Caco-2 (cell line): ENCODE measurements around the gene ZNF629. TPM values are rescaled to one million over a fixed set of nuclear protein-coding genes. Genes with fewer than 3 reads are reported as not detected.

ENCODE experiments used
- BruUV-seq: library from RNA; stranded (reverse); fragments of 400-500 nt; replicated peaks from 2 replicates; lab custom pipeline; 2021; lab: Mats Ljungman, UMichigan
- CTCF ChIA-PET: fragments of 300-600 bp; sonication (Branson Sonifier 250); formaldehyde crosslinking; loops from one replicate; lab custom pipeline; 2022; ENCODE audit warnings: antibody characterized with exemption; lab: Charles Lee
- POLR2A ChIA-PET: fragments of 300-600 bp; sonication (Branson Sonifier 250); formaldehyde crosslinking; loops from one replicate; lab custom pipeline; 2022; ENCODE audit warnings: antibody characterized with exemption; lab: Charles Lee
- DNase-seq, 2 experiments: peaks; one replicate each; pipeline versions ENCODE4 v3.0.0 to v3.0.0-alpha.2; 2020 to 2022
- H3K27me3 ChIP-seq: replicated peaks from 2 replicates; pipeline ENCODE4 v1.6.0; 2011; ENCODE audit warnings: low read length; ENCODE audit not compliant: control insufficient read depth, insufficient read depth
- H3K36me3 ChIP-seq: 2 replicates; pipeline ENCODE4 v1.5.1; 2011; ENCODE audit warnings: low read length; ENCODE audit not compliant: control insufficient read depth, insufficient read depth
- H3K4me1 ChIP-seq: fragments of 250-450 bp; sonication (Bioruptor Pico); 2 replicates; pipeline ENCODE4 v1.5.1; 2020; ENCODE audit warnings: mild to moderate bottlenecking
- H3K4me3 ChIP-seq: 2 replicates; pipeline ENCODE4 v1.5.1; 2011; ENCODE audit warnings: low read depth, mild to moderate bottlenecking, control low read depth, low read length
- H3K9me3 ChIP-seq: fragments of 250-450 bp; sonication (Bioruptor Pico); 2 replicates; pipeline ENCODE4 v1.5.1; 2020; ENCODE audit warnings: mild to moderate bottlenecking, moderate library complexity
- H3K27ac Mint-ChIP-seq: one replicate; pipeline ENCODE4 v1.8.0; 2022; ENCODE audit warnings: mixed read lengths; ENCODE audit not compliant: unreplicated experiment
- H3K27me3 Mint-ChIP-seq: one replicate; pipeline ENCODE4 v1.8.0; 2022; ENCODE audit warnings: mixed read lengths; ENCODE audit not compliant: insufficient read depth, unreplicated experiment
- H3K36me3 Mint-ChIP-seq: one replicate; pipeline ENCODE4 v1.8.0; 2022; ENCODE audit warnings: mild to moderate bottlenecking, mixed read lengths; ENCODE audit not compliant: insufficient read depth, unreplicated experiment
- H3K4me1 Mint-ChIP-seq: one replicate; pipeline ENCODE4 v1.8.0; 2022; ENCODE audit warnings: low read depth, mixed read lengths; ENCODE audit not compliant: unreplicated experiment
- H3K4me3 Mint-ChIP-seq: one replicate; pipeline ENCODE4 v1.8.0; 2022; ENCODE audit warnings: mild to moderate bottlenecking, moderate library complexity, mixed read lengths; ENCODE audit not compliant: unreplicated experiment
- H3K9me3 Mint-ChIP-seq: one replicate; pipeline ENCODE4 v1.8.0; 2022; ENCODE audit warnings: mixed read lengths; ENCODE audit not compliant: unreplicated experiment
- CTCF ChIP-seq, 2 experiments: fragments of 200-600 bp in 1 of 2; IDR thresholded peaks; 1 replicate in 1 of 2; 2 replicates in 1 of 2; pipeline versions ENCODE4 v1.5.1 to v1.8.0; 2011 to 2022; ENCODE audit warnings: antibody characterized with exemption in 1 of 2, control low read depth in 1 of 2, inconsistent platforms in 1 of 2, low read depth in 1 of 2, low read length in 1 of 2, mild to moderate bottlenecking in 1 of 2, moderate library complexity in 1 of 2; ENCODE audit not compliant: insufficient read depth in 1 of 2, severe bottlenecking in 1 of 2, unreplicated experiment in 1 of 2
- intact Hi-C: fragments of 100-400 bp; cut with micrococcal nuclease; formaldehyde crosslinking; loops from one replicate; pipeline ENCODE4 v1.10.0; 2022; ENCODE audit not compliant: unreplicated experiment
- total RNA-seq: library from RNA; stranded (reverse); gene quantifications from 2 replicates; pipeline ENCODE4 v1.2.3, GENCODE V29; 2022

The ZNF629 gene
- total RNA-seq, 1 experiment from 2014 or later: 20.6 TPM

DNA sequence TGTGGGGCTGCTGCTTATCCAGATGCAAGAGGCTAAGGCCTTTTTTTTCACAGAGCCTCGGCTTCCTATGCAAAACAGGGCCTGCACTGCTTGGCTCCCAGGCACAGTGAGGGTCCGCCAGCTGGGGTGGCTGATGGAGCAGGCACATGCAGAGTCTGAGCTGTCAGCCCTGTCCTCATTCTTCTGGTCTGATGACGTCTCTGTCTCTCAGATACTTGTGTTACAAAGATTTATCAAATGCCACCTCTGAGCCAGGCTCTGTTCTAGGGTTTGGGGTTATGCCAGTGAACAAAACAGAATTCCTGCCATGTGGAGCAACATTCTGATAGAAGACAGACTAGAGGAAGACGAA is 20.1 kb downstream of the ZNF629 start:
- Mint-ChIP-seq H3K36me3 (peaks cover 74% of the 10 kb centered on the region), H3K9me3 (no peaks in the 10 kb centered on the region), H3K4me3 (no peak overlapping the region), H3K27me3 (no peaks in the 10 kb centered on the region), H3K4me1 (no peaks in the 10 kb centered on the region), H3K27ac (no peak overlapping the region)
- no peak for TF ChIP-seq CTCF (IDR thresholded peaks at IDR 0.05; ENCODE audit: insufficient read depth in 1 of 2, low read depth in 1 of 2, low read length in 1 of 2, severe bottlenecking in 1 of 2, unreplicated experiment in 1 of 2)
- Histone ChIP-seq H3K36me3 (peaks cover 17% of the 10 kb centered on the region), H3K9me3 (no peaks in the 10 kb centered on the region), H3K27me3 (no peaks in the 10 kb centered on the region), H3K4me3 (no peak overlapping the region), H3K4me1 (0 out of 2 replicates have a peak, but pooled peaks cover 8% of the 10 kb centered on the region)
- ChIA-PET POLR2A (interaction anchor here (0.5 kb wide), 1 partner anchor 145 kb away, joined by 4 read pairs; no protein-coding TSS in a partner anchor), CTCF (no interaction called here)
- no TSS peak for BruUV-seq
- no peak for DNase-seq
- intact Hi-C loops: no loop called here

DNA sequence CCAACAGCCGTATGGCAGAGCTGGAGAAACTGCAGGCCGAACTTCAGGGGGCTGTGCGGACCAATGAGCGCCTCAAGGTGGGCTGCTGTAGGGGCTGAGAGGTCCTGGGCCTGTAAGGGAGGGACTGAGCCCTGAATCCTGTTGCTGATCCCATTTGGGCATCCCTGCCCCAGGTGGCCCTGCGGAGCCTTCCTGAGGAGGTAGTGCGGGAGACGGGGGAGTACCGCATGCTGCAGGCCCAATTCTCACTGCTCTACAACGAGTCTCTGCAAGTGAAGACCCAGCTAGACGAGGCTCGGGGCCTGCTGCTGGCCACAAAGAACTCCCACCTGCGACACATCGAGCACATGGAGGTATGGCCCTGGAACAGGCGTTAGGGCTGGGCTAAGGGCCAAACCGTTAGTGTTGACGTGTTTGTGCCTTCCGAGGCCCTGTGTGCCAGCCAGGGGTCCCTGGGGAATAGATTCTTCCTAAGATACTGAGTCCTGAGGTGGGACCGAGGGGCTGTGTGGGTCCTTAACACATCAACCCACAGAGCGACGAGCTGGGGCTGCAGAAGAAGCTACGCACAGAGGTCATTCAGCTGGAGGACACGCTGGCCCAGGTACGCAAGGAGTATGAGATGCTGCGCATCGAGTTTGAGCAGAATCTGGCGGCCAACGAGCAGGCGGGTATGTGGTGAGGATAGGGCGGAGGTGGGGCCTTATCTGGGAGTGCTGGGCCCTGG is 20.6 kb downstream of the ZNF629 start:
- no peaks in the 10 kb centered on the region for H3K9me3 Mint-ChIP-seq
- no peak for DNase-seq
- peaks cover 17% of the 10 kb centered on the region for H3K36me3 ChIP-seq
- H3K27me3 ChIP-seq: no peaks in the 10 kb centered on the region
- POLR2A ChIA-PET: interaction anchor here (0.5 kb wide), 1 partner anchor 146 kb away, joined by 4 read pairs; no protein-coding TSS in a partner anchor
- 0 out of 2 replicates have a peak, but pooled peaks cover 8% of the 10 kb centered on the region for H3K4me1 ChIP-seq
- peaks cover 74% of the 10 kb centered on the region for H3K36me3 Mint-ChIP-seq
- CTCF ChIA-PET: no interaction called here
- no peak overlapping the region for H3K27ac Mint-ChIP-seq
- no peaks in the 10 kb centered on the region for H3K4me1 Mint-ChIP-seq
- intact Hi-C loops: no loop called here
- TF ChIP-seq CTCF (IDR thresholded peaks at IDR 0.05; ENCODE audit: insufficient read depth in 1 of 2, low read depth in 1 of 2, low read length in 1 of 2, severe bottlenecking in 1 of 2, unreplicated experiment in 1 of 2): no peak
- no peaks in the 10 kb centered on the region for H3K9me3 ChIP-seq
- H3K4me3 ChIP-seq: no peak overlapping the region
- H3K27me3 Mint-ChIP-seq: no peaks in the 10 kb centered on the region
- H3K4me3 Mint-ChIP-seq: no peak overlapping the region
- no TSS peak for BruUV-seq

DNA sequence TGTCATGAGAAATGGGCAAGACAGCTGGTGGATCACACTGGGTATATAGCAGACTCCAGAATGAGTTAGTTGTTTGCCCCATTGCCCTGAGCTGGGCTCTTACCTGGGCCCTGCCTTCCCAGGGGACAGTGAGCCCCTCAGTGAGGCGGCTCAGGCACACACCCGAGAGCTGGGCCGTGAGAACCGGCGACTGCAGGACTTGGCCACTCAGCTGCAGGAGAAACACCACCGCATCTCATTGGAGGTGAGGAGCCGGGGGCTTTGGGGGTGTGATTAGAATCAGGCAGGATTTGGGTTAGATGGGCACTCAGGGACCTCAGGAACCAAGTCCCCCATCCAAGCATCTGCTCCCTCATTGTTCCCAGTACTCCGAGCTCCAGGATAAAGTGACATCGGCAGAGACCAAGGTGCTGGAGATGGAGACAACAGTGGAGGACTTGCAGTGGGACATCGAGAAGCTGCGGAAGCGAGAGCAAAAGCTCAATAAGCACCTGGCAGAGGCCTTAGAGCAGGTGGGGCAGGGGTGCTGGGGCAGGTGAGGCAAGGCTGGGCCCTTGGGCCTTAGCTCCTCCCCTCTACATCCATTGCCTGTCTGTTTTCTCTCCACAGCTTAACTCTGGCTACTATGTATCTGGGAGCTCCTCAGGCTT is 22.1 kb downstream of the ZNF629 start:
- Mint-ChIP-seq H3K4me1 (peaks cover 4% of the 10 kb centered on the region), H3K4me3 (no peak overlapping the region), H3K9me3 (no peaks in the 10 kb centered on the region), H3K27ac (no peak overlapping the region), H3K36me3 (peaks cover 72% of the 10 kb centered on the region), H3K27me3 (no peaks in the 10 kb centered on the region)
- H3K9me3 ChIP-seq: no peaks in the 10 kb centered on the region
- CTCF ChIA-PET: no interaction called here
- no peaks in the 10 kb centered on the region for H3K27me3 ChIP-seq
- H3K4me1 ChIP-seq: peaks cover 15% of the 10 kb centered on the region; the same call in 1 of the 2 replicates
- intact Hi-C loops: no loop called here
- H3K4me3 ChIP-seq: no peak overlapping the region
- POLR2A ChIA-PET: no interaction called here
- BruUV-seq: no TSS peak
- no peak for TF ChIP-seq CTCF (IDR thresholded peaks at IDR 0.05; ENCODE audit: insufficient read depth in 1 of 2, low read depth in 1 of 2, low read length in 1 of 2, severe bottlenecking in 1 of 2, unreplicated experiment in 1 of 2)
- no peak for DNase-seq
- peaks cover 17% of the 10 kb centered on the region for H3K36me3 ChIP-seq
